HG03558 (cell line): ENCODE measurements around the gene ZBTB42.

ENCODE experiments used
- ATAC-seq: cut with Tn5 transposase; IDR thresholded peaks from one replicate; pipeline ENCODE4 v1.9.1; 2021; ENCODE audit warnings: moderate number of reproducible peaks; ENCODE audit not compliant: unreplicated experiment; ENCODE audit errors: extremely low read depth

The ZBTB42 gene

GRCh38 chr14:104768437-104769323 lies 32.2 kb upstream of the ZBTB42 start:
- no peak for ATAC-seq

- no peak for ATAC-seq
Observed at GRCh38 chr14:104769324-104770071, 31.4 kb upstream of the ZBTB42 start.

GRCh38 chr14:104770072-104770579 lies 30.8 kb upstream of the ZBTB42 start:
- no peak for ATAC-seq

- ATAC-seq: no peak
Observed at GRCh38 chr14:104770851-104771272, 30.0 kb upstream of the ZBTB42 start.

- no peak for ATAC-seq
Observed at GRCh38 chr14:104771374-104771773, 29.5 kb upstream of the ZBTB42 start.

- ATAC-seq: no peak
Observed at GRCh38 chr14:104771918-104772706, 28.8 kb upstream of the ZBTB42 start.

- no peak for ATAC-seq
Observed at GRCh38 chr14:104772707-104773504, 28.0 kb upstream of the ZBTB42 start.

- ATAC-seq: no peak
Observed at GRCh38 chr14:104773505-104774452, 27.1 kb upstream of the ZBTB42 start.

GRCh38 chr14:104774453-104775072 lies 26.3 kb upstream of the ZBTB42 start:
- ATAC-seq: no peak

- no peak for ATAC-seq
Observed at GRCh38 chr14:104775073-104775489, 25.8 kb upstream of the ZBTB42 start.

GRCh38 chr14:104776481-104776880 lies 24.4 kb upstream of the ZBTB42 start:
- no peak for ATAC-seq

GRCh38 chr14:104776961-104777807 lies 23.7 kb upstream of the ZBTB42 start:
- no peak for ATAC-seq

GRCh38 chr14:104777808-104778249 lies 23.1 kb upstream of the ZBTB42 start:
- no peak for ATAC-seq

GRCh38 chr14:104778694-104779331 lies 22.1 kb upstream of the ZBTB42 start:
- ATAC-seq: no peak

GRCh38 chr14:104779776-104780512 lies 21.0 kb upstream of the ZBTB42 start:
- ATAC-seq: no peak

- no peak for ATAC-seq
Observed at GRCh38 chr14:104780513-104781030, 20.3 kb upstream of the ZBTB42 start.
